ENCODE results near the gene GSTM5.
"Not testable (repeated sequence)": the region's sequence is repeated elsewhere in the genome, so short reads cannot be mapped to it uniquely, and the experiment has no call there.

Gene GSTM5

GRCh38 chr1:109677459-109677858 is 34.6 kb upstream of the GSTM5 start:
- Histone ChIP-seq H3K9ac (ENCODE audit: low read depth in 1 of 2, low read length in 2 of 2) (no peak overlapping the region), H3K36me3 (ENCODE audit: control insufficient read depth in 2 of 2, insufficient read depth in 2 of 2, low read length in 2 of 2) (no peaks in the 10 kb centered on the region), H3K4me1 (ENCODE audit: control insufficient read depth in 2 of 2, insufficient read depth in 2 of 2, low read length in 2 of 2) (no peaks in the 10 kb centered on the region), H3K4me3 (ENCODE audit: low read length in 2 of 2) (no peak overlapping the region), H3K27ac (ENCODE audit: low read depth in 2 of 2, low read length in 2 of 2) (no peak overlapping the region), H3K9me3 (ENCODE audit: control insufficient read depth in 2 of 2, low read length in 2 of 2) (no peaks in the 10 kb centered on the region), H3K27me3 (ENCODE audit: control insufficient read depth in 2 of 2, insufficient read depth in 2 of 2, low read length in 2 of 2) (no peaks in the 10 kb centered on the region)

GRCh38 chr1:109678637-109679036 is 33.4 kb upstream of the GSTM5 start:
- not testable (repeated sequence) for H3K27ac ChIP-seq (ENCODE audit: low read depth in 2 of 2, low read length in 2 of 2); H3K9ac ChIP-seq (ENCODE audit: low read depth in 1 of 2, low read length in 2 of 2); H3K9me3 ChIP-seq (ENCODE audit: control insufficient read depth in 2 of 2, low read length in 2 of 2); H3K4me1 ChIP-seq (ENCODE audit: control insufficient read depth in 2 of 2, insufficient read depth in 2 of 2, low read length in 2 of 2); H3K27me3 ChIP-seq (ENCODE audit: control insufficient read depth in 2 of 2, insufficient read depth in 2 of 2, low read length in 2 of 2); H3K36me3 ChIP-seq (ENCODE audit: control insufficient read depth in 2 of 2, insufficient read depth in 2 of 2, low read length in 2 of 2); H3K4me3 ChIP-seq (ENCODE audit: low read length in 2 of 2)

- not testable (repeated sequence) for H3K4me3 ChIP-seq (ENCODE audit: low read length in 2 of 2); H3K27ac ChIP-seq (ENCODE audit: low read depth in 2 of 2, low read length in 2 of 2); H3K36me3 ChIP-seq (ENCODE audit: control insufficient read depth in 2 of 2, insufficient read depth in 2 of 2, low read length in 2 of 2); H3K9me3 ChIP-seq (ENCODE audit: control insufficient read depth in 2 of 2, low read length in 2 of 2); H3K4me1 ChIP-seq (ENCODE audit: control insufficient read depth in 2 of 2, insufficient read depth in 2 of 2, low read length in 2 of 2); H3K27me3 ChIP-seq (ENCODE audit: control insufficient read depth in 2 of 2, insufficient read depth in 2 of 2, low read length in 2 of 2); H3K9ac ChIP-seq (ENCODE audit: low read depth in 1 of 2, low read length in 2 of 2)
Measured at GRCh38 chr1:109684777-109685176, 27.3 kb upstream of the GSTM5 start.

- not testable (repeated sequence) for H3K27me3 ChIP-seq (ENCODE audit: control insufficient read depth in 2 of 2, insufficient read depth in 2 of 2, low read length in 2 of 2); H3K4me1 ChIP-seq (ENCODE audit: control insufficient read depth in 2 of 2, insufficient read depth in 2 of 2, low read length in 2 of 2); H3K9ac ChIP-seq (ENCODE audit: low read depth in 1 of 2, low read length in 2 of 2); H3K9me3 ChIP-seq (ENCODE audit: control insufficient read depth in 2 of 2, low read length in 2 of 2); H3K4me3 ChIP-seq (ENCODE audit: low read length in 2 of 2); H3K27ac ChIP-seq (ENCODE audit: low read depth in 2 of 2, low read length in 2 of 2); H3K36me3 ChIP-seq (ENCODE audit: control insufficient read depth in 2 of 2, insufficient read depth in 2 of 2, low read length in 2 of 2)
Measured at GRCh38 chr1:109685399-109685798, 26.7 kb upstream of the GSTM5 start.

GRCh38 chr1:109685890-109686289 is 26.2 kb upstream of the GSTM5 start:
- not testable (repeated sequence) for H3K9ac ChIP-seq (ENCODE audit: low read depth in 1 of 2, low read length in 2 of 2); H3K27ac ChIP-seq (ENCODE audit: low read depth in 2 of 2, low read length in 2 of 2); H3K27me3 ChIP-seq (ENCODE audit: control insufficient read depth in 2 of 2, insufficient read depth in 2 of 2, low read length in 2 of 2); H3K4me3 ChIP-seq (ENCODE audit: low read length in 2 of 2); H3K4me1 ChIP-seq (ENCODE audit: control insufficient read depth in 2 of 2, insufficient read depth in 2 of 2, low read length in 2 of 2); H3K9me3 ChIP-seq (ENCODE audit: control insufficient read depth in 2 of 2, low read length in 2 of 2); H3K36me3 ChIP-seq (ENCODE audit: control insufficient read depth in 2 of 2, insufficient read depth in 2 of 2, low read length in 2 of 2)

GRCh38 chr1:109687109-109687508 is 24.9 kb upstream of the GSTM5 start:
- not testable (repeated sequence) for H3K27ac ChIP-seq (ENCODE audit: low read depth in 2 of 2, low read length in 2 of 2); H3K27me3 ChIP-seq (ENCODE audit: control insufficient read depth in 2 of 2, insufficient read depth in 2 of 2, low read length in 2 of 2); H3K4me3 ChIP-seq (ENCODE audit: low read length in 2 of 2); H3K4me1 ChIP-seq (ENCODE audit: control insufficient read depth in 2 of 2, insufficient read depth in 2 of 2, low read length in 2 of 2); H3K9me3 ChIP-seq (ENCODE audit: control insufficient read depth in 2 of 2, low read length in 2 of 2); H3K36me3 ChIP-seq (ENCODE audit: control insufficient read depth in 2 of 2, insufficient read depth in 2 of 2, low read length in 2 of 2)
- H3K9ac ChIP-seq (ENCODE audit: low read depth in 1 of 2, low read length in 2 of 2), result peak overlapping the region in 1 of 2 donors; percentile 68

GRCh38 chr1:109687641-109688499 is 24.2 kb upstream of the GSTM5 start, which contains the start of gene GSTM1:
Gene GSTM1 (plus strand): TSS chr1:109687817. CDS start chr1:109687874, 57 bp downstream.
- peak within 1 kb of the TSS in 1 of 2 donors; percentile 68 for H3K9ac ChIP-seq (ENCODE audit: low read depth in 1 of 2, low read length in 2 of 2)
- no peaks in the 10 kb centered on the region for H3K9me3 ChIP-seq (ENCODE audit: control insufficient read depth in 2 of 2, low read length in 2 of 2)
- no peaks in the 10 kb centered on the region for H3K36me3 ChIP-seq (ENCODE audit: control insufficient read depth in 2 of 2, insufficient read depth in 2 of 2, low read length in 2 of 2)
- peaks cover 0 to 2% of the 10 kb centered on the region in 2 donors for H3K4me1 ChIP-seq (ENCODE audit: control insufficient read depth in 2 of 2, insufficient read depth in 2 of 2, low read length in 2 of 2)
- H3K27me3 ChIP-seq (ENCODE audit: control insufficient read depth in 2 of 2, insufficient read depth in 2 of 2, low read length in 2 of 2), result no peaks in the 10 kb centered on the region
- H3K27ac ChIP-seq (ENCODE audit: low read depth in 2 of 2, low read length in 2 of 2), result peak within 1 kb of the TSS in 1 of 2 donors; percentile 51
- H3K4me3 ChIP-seq (ENCODE audit: low read length in 2 of 2), result peak within 1 kb of the TSS in 1 of 2 donors; percentile 71

- H3K27ac ChIP-seq (ENCODE audit: low read depth in 2 of 2, low read length in 2 of 2), result no peak overlapping the region
- H3K27me3 ChIP-seq (ENCODE audit: control insufficient read depth in 2 of 2, insufficient read depth in 2 of 2, low read length in 2 of 2), result no peaks in the 10 kb centered on the region
- H3K9me3 ChIP-seq (ENCODE audit: control insufficient read depth in 2 of 2, low read length in 2 of 2), result no peaks in the 10 kb centered on the region
- H3K36me3 ChIP-seq (ENCODE audit: control insufficient read depth in 2 of 2, insufficient read depth in 2 of 2, low read length in 2 of 2), result no peaks in the 10 kb centered on the region
- peaks cover 0 to 2% of the 10 kb centered on the region in 2 donors for H3K4me1 ChIP-seq (ENCODE audit: control insufficient read depth in 2 of 2, insufficient read depth in 2 of 2, low read length in 2 of 2)
- H3K4me3 ChIP-seq (ENCODE audit: low read length in 2 of 2), result no peak overlapping the region
- no peak overlapping the region for H3K9ac ChIP-seq (ENCODE audit: low read depth in 1 of 2, low read length in 2 of 2)
Measured at GRCh38 chr1:109689844-109690405, 22.1 kb upstream of the GSTM5 start.

- Histone ChIP-seq H3K27me3 (ENCODE audit: control insufficient read depth in 2 of 2, insufficient read depth in 2 of 2, low read length in 2 of 2) (no peaks in the 10 kb centered on the region), H3K9ac (ENCODE audit: low read depth in 1 of 2, low read length in 2 of 2) (no peak overlapping the region), H3K36me3 (ENCODE audit: control insufficient read depth in 2 of 2, insufficient read depth in 2 of 2, low read length in 2 of 2) (no peaks in the 10 kb centered on the region), H3K9me3 (ENCODE audit: control insufficient read depth in 2 of 2, low read length in 2 of 2) (no peaks in the 10 kb centered on the region), H3K4me3 (ENCODE audit: low read length in 2 of 2) (no peak overlapping the region), H3K4me1 (ENCODE audit: control insufficient read depth in 2 of 2, insufficient read depth in 2 of 2, low read length in 2 of 2) (peaks cover 0 to 2% of the 10 kb centered on the region in 2 donors), H3K27ac (ENCODE audit: low read depth in 2 of 2, low read length in 2 of 2) (peak overlapping the region in 1 of 2 donors; percentile 39)
Measured at GRCh38 chr1:109691759-109692158, 20.3 kb upstream of the GSTM5 start.

- not testable (repeated sequence) for H3K4me3 ChIP-seq (ENCODE audit: low read length in 2 of 2); H3K4me1 ChIP-seq (ENCODE audit: control insufficient read depth in 2 of 2, insufficient read depth in 2 of 2, low read length in 2 of 2); H3K27ac ChIP-seq (ENCODE audit: low read depth in 2 of 2, low read length in 2 of 2); H3K36me3 ChIP-seq (ENCODE audit: control insufficient read depth in 2 of 2, insufficient read depth in 2 of 2, low read length in 2 of 2); H3K9ac ChIP-seq (ENCODE audit: low read depth in 1 of 2, low read length in 2 of 2); H3K9me3 ChIP-seq (ENCODE audit: control insufficient read depth in 2 of 2, low read length in 2 of 2); H3K27me3 ChIP-seq (ENCODE audit: control insufficient read depth in 2 of 2, insufficient read depth in 2 of 2, low read length in 2 of 2)
Measured at GRCh38 chr1:109694400-109694799, 17.7 kb upstream of the GSTM5 start.

Data from mucosa of rectum (tissue), 2 donors.